Embryonic facial prominence (tissue), 1 donor: ENCODE data around the gene SLC4A1.
A peak's percentile ranks its signal among the peaks of the same experiment; 100 is the strongest.

Experiments
- DNase-seq: peaks from one replicate; pipeline ENCODE4 v3.0.0-alpha.2; 2016; ENCODE audit errors: extremely low spot score

The SLC4A1 gene

GRCh38 chr17:44205962-44206824 is 61.7 kb downstream of the SLC4A1 start:
- no peak for DNase-seq

GRCh38 chr17:44204441-44204882 is 63.5 kb downstream of the SLC4A1 start:
- no peak for DNase-seq

GRCh38 chr17:44203731-44204440 is 64.0 kb downstream of the SLC4A1 start:
- no peak for DNase-seq

DNA sequence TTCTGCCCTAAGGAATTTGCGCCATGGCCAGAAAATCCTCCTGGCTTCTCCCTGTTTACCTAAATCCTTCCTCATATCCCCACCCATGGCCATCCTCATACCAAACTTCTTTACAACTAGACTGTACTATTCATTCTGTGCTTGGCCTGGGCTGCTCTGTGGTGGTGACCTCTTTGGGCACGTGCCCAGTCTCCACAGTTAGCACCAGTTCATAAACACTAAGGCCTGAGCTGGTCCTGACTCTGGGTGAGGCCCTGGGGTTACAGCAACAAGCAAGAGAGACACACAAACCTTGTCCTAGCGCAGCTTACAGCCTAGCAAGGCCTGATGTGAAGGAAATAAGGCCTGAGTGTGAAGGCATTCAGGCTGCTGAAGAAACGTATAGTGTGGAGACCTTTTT is 65.2 kb downstream of the SLC4A1 start:
- DNase-seq, result no peak

GRCh38 chr17:44200478-44201155 is 67.3 kb downstream of the SLC4A1 start:
- no peak for DNase-seq

DNA sequence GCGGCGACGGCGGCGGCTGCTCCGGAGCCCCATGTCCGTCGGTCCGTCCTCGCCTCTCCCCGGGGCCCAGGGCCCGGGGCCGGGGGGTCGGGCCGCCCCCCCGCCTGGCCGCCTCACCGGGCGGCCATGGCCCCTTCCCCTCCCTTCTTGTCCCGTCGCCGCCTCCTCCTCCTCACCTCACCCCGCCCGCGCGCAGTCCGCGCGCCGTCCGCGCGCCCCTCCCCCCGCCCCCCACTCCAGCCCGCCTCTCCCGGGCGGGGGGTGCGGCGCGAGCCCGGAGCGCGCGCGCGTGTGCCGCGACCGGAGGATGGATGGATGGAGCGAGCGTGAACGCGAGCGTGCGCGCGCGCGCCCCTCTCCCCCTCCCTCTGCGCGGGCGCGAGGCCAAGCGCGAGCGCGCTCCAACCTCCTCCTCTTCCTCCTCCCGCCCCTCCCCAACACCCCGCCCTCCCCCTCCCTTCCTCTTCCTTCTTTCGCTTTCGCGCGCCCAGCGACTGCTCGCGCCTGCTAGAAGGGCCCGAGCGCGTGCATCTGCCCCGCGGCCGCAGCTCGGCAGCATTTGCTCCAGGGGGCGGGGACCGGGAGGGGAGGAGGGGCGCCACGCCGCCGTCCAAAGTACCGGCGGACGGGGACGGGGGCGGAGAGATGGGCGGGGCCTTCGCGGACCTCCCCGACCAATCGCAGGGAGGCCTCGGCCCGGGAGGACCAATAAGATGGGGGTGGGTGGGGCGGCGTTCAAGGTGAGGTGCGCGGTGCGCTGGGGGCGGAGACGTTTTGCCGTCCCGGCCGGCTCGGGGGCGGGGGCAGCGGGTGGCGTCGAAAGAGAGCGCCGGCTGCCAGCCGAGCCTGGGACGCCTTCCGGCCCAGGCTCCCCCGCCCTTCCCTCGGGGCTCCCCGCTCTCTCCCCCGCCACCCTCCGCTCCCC is 68.1 kb downstream of the SLC4A1 start, which contains the start of gene ATXN7L3:
TSS of gene ATXN7L3 (minus strand) at position 332 of the 925 bp plus-strand sequence. CDS start 1,814 bp downstream, outside the sequence.
- peak; percentile 94 for DNase-seq

DNA sequence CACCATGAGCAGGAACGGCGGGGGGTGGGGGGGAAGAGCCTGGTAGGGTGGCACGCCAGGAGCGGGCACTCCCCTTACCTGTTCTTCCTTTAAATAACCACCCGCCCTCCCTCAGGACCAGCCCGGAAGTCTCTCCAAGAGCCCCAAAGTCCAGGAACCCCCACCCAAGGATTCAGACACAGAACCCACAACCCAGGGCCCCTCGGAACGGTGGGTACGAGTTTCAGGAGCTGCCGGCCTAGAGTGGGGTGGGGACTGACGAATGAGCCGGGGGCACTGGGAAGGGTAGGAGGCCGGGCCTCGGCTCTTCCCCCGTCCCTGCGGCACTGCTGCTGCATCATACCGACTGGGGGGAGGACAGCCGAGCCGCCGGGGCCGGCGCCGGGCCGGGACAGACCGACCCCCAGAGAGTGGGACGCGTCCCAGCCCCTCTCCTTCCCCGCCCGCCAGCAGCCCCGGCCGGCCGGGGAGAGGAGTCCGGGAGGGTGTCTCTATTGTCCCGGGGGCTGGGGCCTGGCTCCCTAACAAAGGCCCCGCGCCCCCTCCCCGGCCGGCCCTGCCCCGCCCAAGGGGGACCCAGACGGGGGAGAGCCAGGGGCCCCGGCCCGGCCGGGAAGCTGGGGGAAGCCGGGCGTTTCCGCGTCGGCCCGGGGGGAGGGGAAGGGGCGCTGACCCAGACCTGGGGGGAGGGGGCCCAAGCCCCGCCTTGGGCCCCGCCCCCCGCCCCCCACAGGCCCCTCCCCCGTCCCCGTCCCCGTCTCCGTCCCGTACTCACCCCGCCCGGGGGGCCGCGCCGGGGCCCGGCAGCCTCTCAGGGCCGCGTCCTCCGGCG is 69.0 kb downstream of the SLC4A1 start:
- DNase-seq, result peak; percentile 30
